ENCODE data around the gene FADS6. TPM values are rescaled to one million over a fixed set of nuclear protein-coding genes. Genes with fewer than 3 reads are reported as not detected.

FADS6 gene
- total RNA-seq, 1 donor from 2014 or later, result not detected

GRCh38 chr17:74852237-74853047 lies 41.0 kb downstream of the FADS6 start:
- peaks cover 27% of the 10 kb centered on the region for H3K27me3 Mint-ChIP-seq (ENCODE audit: unreplicated experiment)
- H3K27ac Mint-ChIP-seq (ENCODE audit: unreplicated experiment), result no peak overlapping the region
- H3K4me3 Mint-ChIP-seq (ENCODE audit: unreplicated experiment), result no peak overlapping the region
- H3K4me1 Mint-ChIP-seq (ENCODE audit: unreplicated experiment), result no peaks in the 10 kb centered on the region
- peak; percentile 46 for DNase-seq (ENCODE audit: low spot score)
- TF ChIP-seq, protein P1, sequence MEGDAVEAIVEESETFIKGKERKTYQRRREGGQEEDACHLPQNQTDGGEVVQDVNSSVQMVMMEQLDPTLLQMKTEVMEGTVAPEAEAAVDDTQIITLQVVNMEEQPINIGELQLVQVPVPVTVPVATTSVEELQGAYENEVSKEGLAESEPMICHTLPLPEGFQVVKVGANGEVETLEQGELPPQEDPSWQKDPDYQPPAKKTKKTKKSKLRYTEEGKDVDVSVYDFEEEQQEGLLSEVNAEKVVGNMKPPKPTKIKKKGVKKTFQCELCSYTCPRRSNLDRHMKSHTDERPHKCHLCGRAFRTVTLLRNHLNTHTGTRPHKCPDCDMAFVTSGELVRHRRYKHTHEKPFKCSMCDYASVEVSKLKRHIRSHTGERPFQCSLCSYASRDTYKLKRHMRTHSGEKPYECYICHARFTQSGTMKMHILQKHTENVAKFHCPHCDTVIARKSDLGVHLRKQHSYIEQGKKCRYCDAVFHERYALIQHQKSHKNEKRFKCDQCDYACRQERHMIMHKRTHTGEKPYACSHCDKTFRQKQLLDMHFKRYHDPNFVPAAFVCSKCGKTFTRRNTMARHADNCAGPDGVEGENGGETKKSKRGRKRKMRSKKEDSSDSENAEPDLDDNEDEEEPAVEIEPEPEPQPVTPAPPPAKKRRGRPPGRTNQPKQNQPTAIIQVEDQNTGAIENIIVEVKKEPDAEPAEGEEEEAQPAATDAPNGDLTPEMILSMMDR (IDR thresholded peaks at IDR 0.05; ENCODE audit: unreplicated experiment), result no peak
- no peaks in the 10 kb centered on the region for H3K9me3 Mint-ChIP-seq (ENCODE audit: unreplicated experiment)
- H3K36me3 Mint-ChIP-seq (ENCODE audit: low read depth, unreplicated experiment), result peaks cover 9% of the 10 kb centered on the region

DNA sequence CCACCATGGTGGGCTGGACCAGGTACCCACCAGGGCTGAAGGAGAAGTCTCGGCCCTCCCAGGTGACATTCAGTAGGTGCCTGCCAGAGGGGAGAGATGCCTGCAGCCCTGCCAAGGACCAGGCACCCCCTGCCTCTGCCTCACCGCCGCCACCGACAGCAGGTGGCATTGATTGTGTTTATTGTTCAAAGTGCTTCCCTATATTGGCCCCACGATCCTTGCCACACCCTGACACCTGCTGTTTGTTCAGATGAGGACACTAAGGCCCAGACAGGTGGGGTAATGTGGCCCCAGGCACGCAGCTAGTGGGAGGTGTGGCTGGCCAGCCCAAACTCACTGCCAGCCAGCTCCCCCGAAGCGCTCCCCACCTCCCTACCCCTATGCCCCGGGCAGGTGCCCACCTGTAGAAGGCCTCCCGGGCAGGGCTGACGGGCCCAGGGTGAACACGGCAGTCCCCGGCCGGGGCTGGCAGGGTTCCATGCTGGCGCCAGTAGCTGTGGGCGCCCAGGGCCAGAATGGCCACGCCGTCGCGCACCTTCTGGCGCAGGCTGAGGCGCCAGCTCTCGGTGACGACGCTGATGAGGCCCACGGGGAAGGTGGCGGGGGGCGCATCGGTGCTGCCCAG lies 41.7 kb downstream of the FADS6 start:
- no peaks in the 10 kb centered on the region for H3K4me1 Mint-ChIP-seq (ENCODE audit: unreplicated experiment)
- no peak overlapping the region for H3K4me3 Mint-ChIP-seq (ENCODE audit: unreplicated experiment)
- H3K36me3 Mint-ChIP-seq (ENCODE audit: low read depth, unreplicated experiment), result peaks cover 9% of the 10 kb centered on the region
- H3K9me3 Mint-ChIP-seq (ENCODE audit: unreplicated experiment), result no peaks in the 10 kb centered on the region
- H3K27ac Mint-ChIP-seq (ENCODE audit: unreplicated experiment), result no peak overlapping the region
- no peak for DNase-seq (ENCODE audit: low spot score)
- TF ChIP-seq, protein P1 (IDR thresholded peaks at IDR 0.05; ENCODE audit: unreplicated experiment), result no peak
- peaks cover 27% of the 10 kb centered on the region for H3K27me3 Mint-ChIP-seq (ENCODE audit: unreplicated experiment)

GRCh38 chr17:74850914-74851313 lies 42.5 kb downstream of the FADS6 start:
- TF ChIP-seq, protein P1 (IDR thresholded peaks at IDR 0.05; ENCODE audit: unreplicated experiment), result no peak
- no peaks in the 10 kb centered on the region for H3K9me3 Mint-ChIP-seq (ENCODE audit: unreplicated experiment)
- no peaks in the 10 kb centered on the region for H3K4me1 Mint-ChIP-seq (ENCODE audit: unreplicated experiment)
- peak overlapping the region; percentile 8 for H3K27ac Mint-ChIP-seq (ENCODE audit: unreplicated experiment)
- H3K4me3 Mint-ChIP-seq (ENCODE audit: unreplicated experiment), result peak overlapping the region; percentile 10
- H3K36me3 Mint-ChIP-seq (ENCODE audit: low read depth, unreplicated experiment), result peaks cover 9% of the 10 kb centered on the region
- H3K27me3 Mint-ChIP-seq (ENCODE audit: unreplicated experiment), result peaks cover 33% of the 10 kb centered on the region
- no peak for DNase-seq (ENCODE audit: low spot score)

DNA sequence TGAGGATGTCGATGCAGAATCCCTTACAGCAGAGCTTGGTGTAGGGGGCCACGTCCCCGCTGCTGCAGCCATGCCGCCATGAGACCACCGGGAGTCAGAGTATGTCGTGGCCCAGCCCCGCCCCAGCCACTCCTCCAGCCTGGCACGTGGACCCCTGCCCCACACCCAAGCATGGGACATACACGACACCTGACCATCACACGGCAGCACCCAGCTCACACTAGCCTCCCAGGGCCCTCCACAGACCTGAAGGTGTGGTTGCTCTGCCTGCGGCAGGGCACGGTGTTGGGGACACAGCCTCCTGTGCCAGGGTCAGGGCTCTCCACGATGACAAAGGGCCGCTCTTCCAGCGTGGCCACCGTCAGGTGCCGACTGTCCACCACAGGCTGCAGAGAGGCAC lies 43.1 kb downstream of the FADS6 start:
- Mint-ChIP-seq H3K4me3 (ENCODE audit: unreplicated experiment) (no peak overlapping the region), H3K27ac (ENCODE audit: unreplicated experiment) (no peak overlapping the region), H3K27me3 (ENCODE audit: unreplicated experiment) (peaks cover 38% of the 10 kb centered on the region), H3K9me3 (ENCODE audit: unreplicated experiment) (no peaks in the 10 kb centered on the region), H3K4me1 (ENCODE audit: unreplicated experiment) (no peaks in the 10 kb centered on the region), H3K36me3 (ENCODE audit: low read depth, unreplicated experiment) (peaks cover 9% of the 10 kb centered on the region)
- no peak for DNase-seq (ENCODE audit: low spot score)
- TF ChIP-seq, protein P1 (IDR thresholded peaks at IDR 0.05; ENCODE audit: unreplicated experiment), result no peak

Measured in endothelial cell (in vitro differentiated cells).